ENCODE data around the gene NEDD8. TPM values are rescaled to one million over a fixed set of nuclear protein-coding genes. Genes with fewer than 3 reads are reported as not detected.

The NEDD8 gene
- total and polyA plus RNA-seq, 7 experiments from 2014 or later = 73.5 to 340 (median 127) TPM

DNA sequence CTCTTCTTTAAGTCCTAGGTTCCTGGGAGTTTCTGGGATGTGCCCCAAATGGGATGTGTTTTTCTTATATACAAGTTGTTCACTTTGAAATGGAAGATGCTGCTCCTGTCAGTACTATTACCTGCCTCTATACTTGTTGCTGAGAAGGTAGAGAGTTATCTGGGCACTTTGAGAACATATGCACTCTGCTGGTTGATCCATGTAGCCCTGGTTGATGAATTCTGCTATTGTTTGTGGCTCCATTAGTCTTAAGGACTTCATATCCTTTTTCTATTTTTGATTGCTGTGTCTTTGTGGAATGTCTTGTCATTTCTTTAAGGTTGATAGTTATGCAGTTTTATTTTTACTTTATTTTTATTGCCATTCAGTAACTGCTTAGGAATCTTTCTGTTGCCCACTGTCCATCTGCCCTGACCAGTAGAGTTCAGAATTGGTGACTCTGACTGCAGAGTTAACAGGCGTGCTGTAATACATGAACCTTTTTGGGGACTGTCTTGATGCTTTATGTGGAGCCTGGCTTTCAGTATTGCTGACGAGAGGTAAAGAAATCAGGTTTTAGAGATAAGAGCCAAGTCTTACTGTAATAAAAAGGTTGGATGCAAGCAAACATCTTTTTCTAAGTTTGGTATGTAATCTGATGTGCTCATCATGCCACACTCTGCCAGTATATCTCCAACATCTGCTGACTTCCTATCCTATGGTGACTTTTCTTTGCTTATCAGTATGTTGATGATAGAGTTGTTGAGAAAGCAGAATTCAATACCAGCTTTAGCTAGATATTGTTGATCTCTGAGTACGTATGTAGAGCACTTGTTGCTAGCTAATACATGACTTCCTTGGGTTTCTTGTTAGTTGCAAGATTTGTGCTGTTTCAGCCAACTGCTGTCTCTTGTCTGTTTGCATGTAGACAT is 2.2 kb upstream of the NEDD8 start:
- intact Hi-C loops (cut with micrococcal nuclease) = no loop called here
- H3K9me3 Mint-ChIP-seq = no peaks in the 10 kb centered on the region
- peaks cover 11 to 35% (median 31%) of the 10 kb centered on the region in 5 donors for H3K36me3 Mint-ChIP-seq
- H3K27me3 Mint-ChIP-seq = no peaks in the 10 kb centered on the region
- peaks cover 47 to 88% (median 80%) of the 10 kb centered on the region in 7 donors for H3K4me1 Mint-ChIP-seq
- Histone ChIP-seq H3K4me3 (ENCODE audit: low read length) (no peak overlapping the region), H3K9me3 (ENCODE audit: control insufficient read depth in 2 of 3, low read length in 3 of 3) (no peaks in the 10 kb centered on the region), H3K36me3 (ENCODE audit: control insufficient read depth in 2 of 3, insufficient read depth in 3 of 3, low read length in 3 of 3) (peaks cover 3 to 45% (median 10%) of the 10 kb centered on the region in 3 experiments), H3K27ac (ENCODE audit: low read depth, low read length) (peak overlapping the region; percentile 89), H3K4me1 (ENCODE audit: control insufficient read depth in 2 of 2, insufficient read depth in 2 of 2, low read length in 2 of 2) (peaks cover 10 to 34% of the 10 kb centered on the region in 2 donors), H3K27me3 (ENCODE audit: control insufficient read depth in 2 of 2, insufficient read depth in 2 of 2, low read length in 2 of 2) (no peaks in the 10 kb centered on the region)
- peak overlapping the region; percentile 64 to 100 (median 95) for H3K4me3 Mint-ChIP-seq
- CTCF ChIA-PET = interaction anchor here (1.1 to 1.8 kb wide), 7 partner anchors 8 to 75 kb away, joined by 3 to 6 read pairs (median 3); partner anchors contain the start of genes LTB4R2, MDP1, RABGGTA and TINF2
- ATAC-seq = no peak
- POLR2A ChIA-PET = interaction anchor here (0.6 to 3.2 kb wide), 18 partner anchors 8 to 202 kb away, joined by 3 to 49 read pairs (median 4); partner anchors contain the start of genes CHMP4A, DHRS1, IRF9 and MDP1
- DNase-seq = no peak
- peak overlapping the region in 8 of 9 donors; percentile 6 to 98 (median 88) for H3K27ac Mint-ChIP-seq

GRCh38 chr14:24233538-24233866 is 1.3 kb upstream of the NEDD8 start:
- H3K27me3 Mint-ChIP-seq = no peaks in the 10 kb centered on the region
- ATAC-seq = no peak
- H3K9me3 Mint-ChIP-seq = no peaks in the 10 kb centered on the region
- H3K4me3 ChIP-seq (ENCODE audit: low read length) = peak overlapping the region; percentile 99
- peaks cover 43 to 85% (median 71%) of the 10 kb centered on the region in 7 donors for H3K4me1 Mint-ChIP-seq
- CTCF ChIA-PET = interaction anchor here (1.1 to 1.8 kb wide), 3 partner anchors 9 to 19 kb away, joined by 3 to 6 read pairs (median 3); partner anchors contain the start of genes MDP1 and TINF2
- POLR2A ChIA-PET = interaction anchor here (1.1 to 3.2 kb wide), 9 partner anchors 9 to 125 kb away, joined by 3 to 49 read pairs (median 5); partner anchors contain the start of genes CHMP4A, DHRS1, IRF9 and MDP1
- H3K36me3 Mint-ChIP-seq = peaks cover 7 to 34% (median 26%) of the 10 kb centered on the region in 5 donors
- H3K4me1 ChIP-seq (ENCODE audit: control insufficient read depth in 2 of 2, insufficient read depth in 2 of 2, low read length in 2 of 2) = peaks cover 10 to 27% of the 10 kb centered on the region in 2 donors
- H3K27ac Mint-ChIP-seq = peak overlapping the region; percentile 89 to 98 (median 93)
- no peaks in the 10 kb centered on the region for H3K9me3 ChIP-seq (ENCODE audit: control insufficient read depth in 2 of 3, low read length in 3 of 3)
- peaks cover 0 to 37% (median 10%) of the 10 kb centered on the region in 3 experiments for H3K36me3 ChIP-seq (ENCODE audit: control insufficient read depth in 2 of 3, insufficient read depth in 3 of 3, low read length in 3 of 3)
- peak overlapping the region; percentile 89 for H3K27ac ChIP-seq (ENCODE audit: low read depth, low read length)
- peak in 1 of 9 donors; percentile 26 for DNase-seq
- H3K4me3 Mint-ChIP-seq = peak overlapping the region; percentile 86 to 100 (median 96)
- H3K27me3 ChIP-seq (ENCODE audit: control insufficient read depth in 2 of 2, insufficient read depth in 2 of 2, low read length in 2 of 2) = no peaks in the 10 kb centered on the region
- intact Hi-C loops (cut with micrococcal nuclease) = loop anchor here (2.0 kb wide), 3 partner anchors 97 to 219 kb away; partner anchors contain the start of genes DCAF11 (in 1 of the 2), NRL (in 1 of the 2) and PSME1 (in 1 of the 2)

DNA sequence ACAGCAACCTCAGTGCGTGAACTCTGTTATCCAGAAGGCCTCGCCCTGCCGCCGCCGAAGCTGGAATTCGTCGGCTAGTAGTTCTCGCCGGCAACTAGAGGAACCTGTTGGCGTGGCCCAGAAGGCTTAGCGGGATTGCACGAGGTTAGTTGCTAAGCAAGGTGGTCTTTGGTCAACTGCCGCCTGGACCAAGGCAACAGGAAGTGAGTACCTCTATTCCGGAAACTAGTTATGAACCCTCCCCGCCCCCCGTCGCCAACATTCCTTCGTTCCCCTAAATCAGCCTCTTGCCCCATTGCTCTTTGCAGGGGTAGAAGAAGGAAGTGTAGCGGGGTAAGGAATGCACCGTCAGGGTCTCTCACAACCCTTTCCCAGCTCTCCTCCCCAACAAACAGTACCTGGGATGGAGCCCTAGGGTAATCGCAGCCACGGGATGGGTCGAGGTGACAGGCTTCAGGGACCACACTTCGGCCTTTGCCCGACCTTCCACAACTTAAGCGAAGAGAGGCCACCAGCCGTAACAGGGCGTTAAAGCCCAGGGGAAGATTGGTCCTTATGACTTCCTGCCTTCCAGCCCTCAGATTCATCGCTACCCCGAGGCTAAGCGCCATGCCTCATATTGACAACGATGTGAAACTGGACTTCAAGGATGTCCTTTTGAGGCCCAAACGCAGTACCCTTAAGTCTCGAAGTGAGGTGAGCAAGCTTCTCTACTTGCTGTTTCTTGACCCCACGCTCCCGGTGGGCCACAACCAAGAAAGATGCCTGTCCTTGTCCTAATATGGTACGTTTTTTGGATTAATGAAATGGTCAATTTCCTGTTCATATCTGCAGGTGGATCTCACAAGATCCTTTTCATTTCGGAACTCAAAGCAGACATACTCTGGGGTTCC is 724 bp upstream of the NEDD8 start, which contains the start of gene GMPR2:
TSS of gene GMPR2 (plus strand) at position 285 of the 893 bp plus-strand sequence. CDS start at position 610, 325 bp downstream.
- DNase-seq (peak in 1 of 9 donors; percentile 33), ATAC-seq (peak; percentile 30)
- peaks cover 0 to 35% (median 10%) of the 10 kb centered on the region in 3 experiments for H3K36me3 ChIP-seq (ENCODE audit: control insufficient read depth in 2 of 3, insufficient read depth in 3 of 3, low read length in 3 of 3)
- Mint-ChIP-seq H3K9me3 (no peaks in the 10 kb centered on the region), H3K4me1 (peaks cover 37 to 81% (median 65%) of the 10 kb centered on the region in 7 donors), H3K4me3 (peak within 1 kb of the TSS; percentile 86 to 100 (median 96)), H3K27me3 (no peaks in the 10 kb centered on the region), H3K27ac (peak within 1 kb of the TSS; percentile 89 to 98 (median 93)), H3K36me3 (peaks cover 7 to 30% (median 25%) of the 10 kb centered on the region in 5 donors)
- intact Hi-C loops (cut with micrococcal nuclease) = loop anchor here (1.0 to 2.0 kb wide), 14 partner anchors 9 to 218 kb away; partner anchors contain the start of genes IPO4 (in 2 of the 2), IRF9 (in 2 of the 2), MDP1 (in 2 of the 2) and RABGGTA (in 2 of the 2)
- no peaks in the 10 kb centered on the region for H3K27me3 ChIP-seq (ENCODE audit: control insufficient read depth in 2 of 2, insufficient read depth in 2 of 2, low read length in 2 of 2)
- no peaks in the 10 kb centered on the region for H3K9me3 ChIP-seq (ENCODE audit: control insufficient read depth in 2 of 3, low read length in 3 of 3)
- H3K4me1 ChIP-seq (ENCODE audit: control insufficient read depth in 2 of 2, insufficient read depth in 2 of 2, low read length in 2 of 2) = peaks cover 10 to 27% of the 10 kb centered on the region in 2 donors
- peak within 1 kb of the TSS; percentile 89 for H3K27ac ChIP-seq (ENCODE audit: low read depth, low read length)
- ChIA-PET POLR2A (interaction anchor here (0.9 to 3.2 kb wide), 14 partner anchors 9 to 198 kb away, joined by 3 to 49 read pairs (median 4); partner anchors contain the start of genes CHMP4A, DHRS1, IRF9 and MDP1), CTCF (interaction anchor here (1.1 to 1.8 kb wide), 3 partner anchors 9 to 18 kb away, joined by 3 to 6 read pairs (median 3); partner anchors contain the start of genes MDP1 and TINF2)
- H3K4me3 ChIP-seq (ENCODE audit: low read length) = peak within 1 kb of the TSS; percentile 99

DNA sequence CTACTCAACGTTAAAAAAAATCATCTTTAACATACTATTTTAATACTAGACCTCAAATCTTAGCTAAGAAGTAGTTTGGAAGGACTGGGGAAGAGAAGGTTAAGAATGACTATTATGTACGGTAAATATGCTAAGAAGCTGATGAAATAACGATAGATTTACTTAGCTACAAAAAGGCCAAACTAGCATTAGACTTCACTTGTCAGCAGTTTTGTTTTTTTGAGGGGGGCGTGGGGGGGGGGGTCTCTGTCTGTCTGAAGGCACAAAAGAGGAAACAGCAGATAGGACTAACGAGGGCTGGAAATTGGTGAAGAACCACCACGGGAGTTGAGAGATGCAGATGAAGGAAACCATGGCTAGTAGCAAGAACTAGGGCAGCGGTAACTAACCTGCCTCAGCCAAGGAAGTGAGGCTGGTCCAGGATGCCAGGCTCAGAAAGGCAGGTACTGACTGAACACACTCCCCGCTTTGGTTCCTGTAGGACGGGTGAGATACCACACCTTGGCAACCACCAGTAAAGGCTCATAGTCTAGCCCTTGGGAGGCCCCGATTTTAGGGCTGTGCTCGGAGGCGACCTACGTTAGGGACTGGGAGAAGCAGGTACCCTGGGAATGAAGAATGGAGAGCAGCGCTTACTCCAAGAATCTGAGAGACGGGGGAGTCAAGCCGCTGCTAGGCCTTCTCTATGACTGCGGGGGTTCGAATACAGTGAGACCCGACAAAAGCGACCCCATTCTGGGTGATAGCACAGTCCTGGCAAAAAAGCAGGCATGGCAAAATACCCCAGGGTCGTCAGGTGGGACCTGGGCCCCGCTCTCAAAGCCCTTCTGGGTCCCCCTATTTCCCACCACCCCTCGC is 675 bp downstream of the NEDD8 start:
- H3K4me3 Mint-ChIP-seq = peak overlapping the region; percentile 86 to 100 (median 96)

GRCh38 chr14:24228902-24229301 is 3.3 kb downstream of the NEDD8 start:
- ChIA-PET POLR2A (interaction anchor here (0.6 to 1.8 kb wide), 5 partner anchors 9 to 17 kb away, joined by 3 to 6 read pairs (median 4); partner anchors contain the start of genes MDP1 and TINF2), CTCF (interaction anchor here (0.7 to 1.0 kb wide), 2 partner anchors 14 to 23 kb away, joined by 3 to 5 read pairs; partner anchors contain the start of gene TINF2)
- DNase-seq = no peak
- H3K36me3 Mint-ChIP-seq = peaks cover 6 to 14% (median 8%) of the 10 kb centered on the region in 5 donors
- no peak overlapping the region for H3K4me3 ChIP-seq (ENCODE audit: low read length)
- H3K27ac Mint-ChIP-seq = peak overlapping the region in 3 of 9 donors; percentile 26 to 53 (median 52)
- no peak overlapping the region for H3K4me3 Mint-ChIP-seq
- no peaks in the 10 kb centered on the region for H3K27me3 ChIP-seq (ENCODE audit: control insufficient read depth in 2 of 2, insufficient read depth in 2 of 2, low read length in 2 of 2)
- H3K27me3 Mint-ChIP-seq = no peaks in the 10 kb centered on the region
- no peak for ATAC-seq
- peaks cover 25 to 68% (median 55%) of the 10 kb centered on the region in 7 donors for H3K4me1 Mint-ChIP-seq
- peaks cover 0 to 10% (median 6%) of the 10 kb centered on the region in 3 experiments for H3K36me3 ChIP-seq (ENCODE audit: control insufficient read depth in 2 of 3, insufficient read depth in 3 of 3, low read length in 3 of 3)
- peaks cover 15 to 22% of the 10 kb centered on the region in 2 donors for H3K4me1 ChIP-seq (ENCODE audit: control insufficient read depth in 2 of 2, insufficient read depth in 2 of 2, low read length in 2 of 2)
- intact Hi-C loops (cut with micrococcal nuclease) = no loop called here
- no peaks in the 10 kb centered on the region for H3K9me3 ChIP-seq (ENCODE audit: control insufficient read depth in 2 of 3, low read length in 3 of 3)
- no peaks in the 10 kb centered on the region for H3K9me3 Mint-ChIP-seq
- H3K27ac ChIP-seq (ENCODE audit: low read depth, low read length) = no peak overlapping the region

More for the DNA sequence above, 675 bp downstream of the NEDD8 start:
- peak in 1 of 9 donors; percentile 12 for DNase-seq
- H3K36me3 ChIP-seq (ENCODE audit: control insufficient read depth in 2 of 3, insufficient read depth in 3 of 3, low read length in 3 of 3) = peaks cover 0 to 21% (median 8%) of the 10 kb centered on the region in 3 experiments
- Mint-ChIP-seq H3K27me3 (no peaks in the 10 kb centered on the region), H3K27ac (peak overlapping the region; percentile 89 to 98 (median 93)), H3K9me3 (no peaks in the 10 kb centered on the region), H3K4me1 (peaks cover 37 to 79% (median 63%) of the 10 kb centered on the region in 7 donors), H3K36me3 (peaks cover 13 to 22% (median 21%) of the 10 kb centered on the region in 5 donors)
- peak; percentile 6 for ATAC-seq
- ChIA-PET POLR2A (interaction anchor here (0.5 to 1.4 kb wide), 11 partner anchors 11 to 134 kb away, joined by 3 to 9 read pairs (median 3); partner anchors contain the start of genes CHMP4A, DCAF11, MDP1 and TINF2), CTCF (interaction anchor here (1.7 kb wide), 1 partner anchor 11 kb away, joined by 6 read pairs; the partner anchor contains the start of gene TINF2)
- H3K4me1 ChIP-seq (ENCODE audit: control insufficient read depth in 2 of 2, insufficient read depth in 2 of 2, low read length in 2 of 2) = peaks cover 15 to 27% of the 10 kb centered on the region in 2 donors
- peak overlapping the region; percentile 99 for H3K4me3 ChIP-seq (ENCODE audit: low read length)
- intact Hi-C loops (cut with micrococcal nuclease) = loop anchor here (1.0 to 2.0 kb wide), 14 partner anchors 11 to 217 kb away; partner anchors contain the start of genes IPO4 (in 2 of the 2), IRF9 (in 2 of the 2), MDP1 (in 2 of the 2) and RABGGTA (in 2 of the 2)
- peak overlapping the region; percentile 89 for H3K27ac ChIP-seq (ENCODE audit: low read depth, low read length)
- H3K27me3 ChIP-seq (ENCODE audit: control insufficient read depth in 2 of 2, insufficient read depth in 2 of 2, low read length in 2 of 2) = no peaks in the 10 kb centered on the region
- H3K9me3 ChIP-seq (ENCODE audit: control insufficient read depth in 2 of 3, low read length in 3 of 3) = no peaks in the 10 kb centered on the region

All from naive thymus-derived CD4-positive, alpha-beta T cell (primary cell).